Activated B cell treated with CpG ODN at 0.5 μM for 24 hours (primary cell): Measurements from ENCODE around the gene PANK4. TPM values are rescaled to one million over a fixed set of nuclear protein-coding genes. Genes with fewer than 3 reads are reported as not detected.

ENCODE experiments used
- ATAC-seq: fragments of 200-7000 bp; cut with Tn5 transposase; one replicate; pipeline ENCODE4 v1.10.0; 2021; ENCODE audit warnings: low read depth, mild to moderate bottlenecking, moderate library complexity
- CTCF ChIA-PET: fragments of 350-600 bp; sonication (Branson Sonifier 250); formaldehyde crosslinking; loops from one replicate; lab custom pipeline; 2021; ENCODE audit warnings: antibody characterized with exemption; lab: Charles Lee
- POLR2A ChIA-PET: fragments of 350-600 bp; sonication (Branson Sonifier 250); formaldehyde crosslinking; loops from one replicate; lab custom pipeline; 2021; ENCODE audit warnings: antibody characterized with exemption; lab: Charles Lee
- DNase-seq: peaks from one replicate; pipeline ENCODE4 v3.0.0; 2022
- H3K27ac Mint-ChIP-seq: one replicate; pipeline ENCODE4 v1.8.0; 2020; ENCODE audit warnings: mixed read lengths
- H3K27me3 Mint-ChIP-seq: one replicate; pipeline ENCODE4 v1.8.0; 2021; ENCODE audit warnings: mixed read lengths
- H3K36me3 Mint-ChIP-seq: one replicate; pipeline ENCODE4 v1.8.0; 2021; ENCODE audit warnings: low read depth, mixed read lengths
- H3K4me1 Mint-ChIP-seq: one replicate; pipeline ENCODE4 v1.8.0; 2021; ENCODE audit warnings: mixed read lengths
- H3K4me3 Mint-ChIP-seq: one replicate; pipeline ENCODE4 v1.8.0; 2020; ENCODE audit warnings: mild to moderate bottlenecking, mixed read lengths
- H3K9me3 Mint-ChIP-seq: one replicate; pipeline ENCODE4 v1.8.0; 2020; ENCODE audit warnings: mixed read lengths
- CTCF ChIP-seq: fragments of 200-600 bp; IDR thresholded peaks from one replicate; pipeline ENCODE4 v1.8.0; 2022; ENCODE audit warnings: antibody characterized with exemption, mild to moderate bottlenecking
- intact Hi-C: fragments of 100-400 bp; cut with micrococcal nuclease; formaldehyde crosslinking; loops from one replicate; pipeline ENCODE4 v1.15.1; 2024
- total RNA-seq: library from RNA; stranded (reverse); gene quantifications from 2 replicates; pipeline ENCODE4 v1.2.3, GENCODE V29; 2022

The PANK4 gene
- total RNA-seq, 1 donor from 2014 or later, result 54.0 TPM

GRCh38 chr1:2523891-2524609 lies 2.3 kb downstream of the PANK4 start:
- TF ChIP-seq CTCF, result no peak
- H3K4me1 Mint-ChIP-seq, result peaks cover 40% of the 10 kb centered on the region
- DNase-seq (no peak), ATAC-seq (no peak)
- H3K27ac Mint-ChIP-seq, result no peak overlapping the region
- H3K36me3 Mint-ChIP-seq, result peaks cover 31% of the 10 kb centered on the region
- no peaks in the 10 kb centered on the region for H3K27me3 Mint-ChIP-seq
- ChIA-PET POLR2A (interaction anchor here (0.6 kb wide), 1 partner anchor 29 kb away, joined by 3 read pairs; no protein-coding TSS in a partner anchor), CTCF (no interaction called here)
- intact Hi-C loops, result no loop called here
- no peaks in the 10 kb centered on the region for H3K9me3 Mint-ChIP-seq
- peak overlapping the region; percentile 96 for H3K4me3 Mint-ChIP-seq

- no peak for ATAC-seq
Observed at GRCh38 chr1:2523191-2523890, 3.1 kb downstream of the PANK4 start.

GRCh38 chr1:2522230-2522629 lies 4.2 kb downstream of the PANK4 start:
- no peak overlapping the region for H3K27ac Mint-ChIP-seq

More at GRCh38 chr1:2523191-2523890, 3.1 kb downstream of the PANK4 start:
- Mint-ChIP-seq H3K4me1 (peaks cover 34% of the 10 kb centered on the region), H3K27ac (no peak overlapping the region), H3K36me3 (peaks cover 38% of the 10 kb centered on the region), H3K4me3 (no peak overlapping the region), H3K27me3 (no peaks in the 10 kb centered on the region), H3K9me3 (no peaks in the 10 kb centered on the region)
- no peak for DNase-seq
- TF ChIP-seq CTCF, result no peak
- POLR2A ChIA-PET, result no interaction called here
- intact Hi-C loops, result no loop called here
- CTCF ChIA-PET, result no interaction called here

GRCh38 chr1:2520806-2521205 lies 5.6 kb downstream of the PANK4 start:
- Mint-ChIP-seq H3K4me3 (no peak overlapping the region), H3K36me3 (peaks cover 59% of the 10 kb centered on the region), H3K27ac (no peak overlapping the region), H3K4me1 (peaks cover 27% of the 10 kb centered on the region), H3K9me3 (no peaks in the 10 kb centered on the region), H3K27me3 (no peaks in the 10 kb centered on the region)
- ATAC-seq, result no peak
- intact Hi-C loops, result no loop called here
- no peak for DNase-seq
- CTCF ChIA-PET, result no interaction called here
- no peak for TF ChIP-seq CTCF
- POLR2A ChIA-PET, result no interaction called here

More at GRCh38 chr1:2522230-2522629, 4.2 kb downstream of the PANK4 start:
- no peak for ATAC-seq
- Mint-ChIP-seq H3K4me1 (peaks cover 32% of the 10 kb centered on the region), H3K27me3 (no peaks in the 10 kb centered on the region), H3K36me3 (peaks cover 47% of the 10 kb centered on the region), H3K4me3 (no peak overlapping the region), H3K9me3 (no peaks in the 10 kb centered on the region)
- ChIA-PET CTCF (no interaction called here), POLR2A (no interaction called here)
- no peak for TF ChIP-seq CTCF
- intact Hi-C loops, result no loop called here
- no peak for DNase-seq

- Mint-ChIP-seq H3K4me1 (peaks cover 23% of the 10 kb centered on the region), H3K36me3 (peaks cover 63% of the 10 kb centered on the region), H3K27ac (no peak overlapping the region), H3K27me3 (no peaks in the 10 kb centered on the region), H3K4me3 (no peak overlapping the region), H3K9me3 (no peaks in the 10 kb centered on the region)
- TF ChIP-seq CTCF, result no peak
- ChIA-PET POLR2A (no interaction called here), CTCF (no interaction called here)
- ATAC-seq (no peak), DNase-seq (no peak)
- intact Hi-C loops, result no loop called here
Observed at GRCh38 chr1:2520206-2520605, 6.2 kb downstream of the PANK4 start.
